Esophagus squamous epithelium (tissue), 5 donors: ENCODE measurements around the gene TARP.

Experiments
- DNase-seq: peaks from one replicate; lab custom pipeline; 2025; lab: John Stamatoyannopoulos, UW
- H3K27ac ChIP-seq, 4 donors: fragments of 200-600 bp; sonication (generic); one replicate each; pipeline ENCODE4 v1.5.1; 2016 to 2019; ENCODE audit warnings: mild to moderate bottlenecking in 1 of 4
- H3K27me3 ChIP-seq, 4 donors: fragments of 200-600 bp; sonication (generic); 1 replicate in 3 of 4; 2 replicates in 1 of 4; pipeline versions ENCODE4 v1.5.1 to v1.6.0; 2017 to 2021; ENCODE audit warnings: antibody characterized with exemption in 1 of 4
- H3K36me3 ChIP-seq, 3 donors: fragments of 200-600 bp; sonication (generic); one replicate each; pipeline ENCODE4 v1.5.1; 2016 to 2019
- H3K4me1 ChIP-seq, 3 donors: fragments of 200-600 bp; sonication (generic); one replicate each; pipeline ENCODE4 v1.5.1; 2017 to 2019
- H3K4me3 ChIP-seq, 4 donors: fragments of 200-600 bp; sonication (generic); 1 replicate in 3 of 4; 2 replicates in 1 of 4; pipeline ENCODE4 v1.5.1; 2016 to 2019; ENCODE audit warnings: mild to moderate bottlenecking in 2 of 4, moderate library complexity in 1 of 4
- H3K9me3 ChIP-seq, 3 donors: fragments of 200-600 bp; sonication (generic); one replicate each; pipeline ENCODE4 v1.5.1; 2016 to 2019
- CTCF ChIP-seq, 6 experiments: fragments of 450-650 bp in 4 of 6; fragments of 200-600 bp in 2 of 6; sonication (generic) in 2 of 6; IDR thresholded peaks; one replicate each; pipeline ENCODE4 v1.5.1; 2016 to 2019; ENCODE audit warnings: antibody characterized with exemption in 6 of 6, mild to moderate bottlenecking in 4 of 6, moderate library complexity in 4 of 6
- POLR2A ChIP-seq, 4 donors: fragments of 450-650 bp; IDR thresholded peaks; one replicate each; pipeline ENCODE4 v1.6.1; 2017; ENCODE audit warnings: antibody characterized with exemption in 4 of 4, mild to moderate bottlenecking in 4 of 4, moderate library complexity in 3 of 4
- WGBS, 2 donors: methylation state at CpG; one replicate each; pipeline ENCODE4 v1.1.5; 2018; 5-methylcytosine and 5-hydroxymethylcytosine counted together
- intact Hi-C: fragments of 100-400 bp; cut with DNase I; formaldehyde crosslinking; loops from one replicate; pipeline ENCODE4 v1.15.0; 2022
- donor health status: DM: yes; HTN: yes; CAD: no.

Gene TARP

DNA sequence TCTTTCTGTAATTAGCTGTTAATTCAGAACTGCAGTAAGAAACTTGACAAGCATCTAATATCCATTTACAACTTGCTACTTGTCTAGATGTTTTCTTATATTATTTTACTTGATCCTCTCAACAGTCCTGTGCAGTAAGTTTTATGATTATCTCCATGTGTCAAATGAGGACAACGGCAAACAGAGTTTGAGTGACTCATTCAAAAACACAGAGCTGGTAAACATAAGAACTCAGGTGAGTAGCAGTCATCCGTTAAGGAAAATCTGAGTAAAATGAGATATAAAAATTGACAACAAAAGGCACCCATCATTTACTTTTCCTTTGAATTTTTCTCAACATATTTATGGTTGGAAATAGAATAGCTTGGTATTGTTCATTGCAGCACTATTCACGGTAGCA lies 19.0 kb upstream of the TARP start:
- no peak for TF ChIP-seq CTCF (IDR thresholded peaks at IDR 0.05)
- TF ChIP-seq POLR2A (IDR thresholded peaks at IDR 0.05) = no peak

DNA sequence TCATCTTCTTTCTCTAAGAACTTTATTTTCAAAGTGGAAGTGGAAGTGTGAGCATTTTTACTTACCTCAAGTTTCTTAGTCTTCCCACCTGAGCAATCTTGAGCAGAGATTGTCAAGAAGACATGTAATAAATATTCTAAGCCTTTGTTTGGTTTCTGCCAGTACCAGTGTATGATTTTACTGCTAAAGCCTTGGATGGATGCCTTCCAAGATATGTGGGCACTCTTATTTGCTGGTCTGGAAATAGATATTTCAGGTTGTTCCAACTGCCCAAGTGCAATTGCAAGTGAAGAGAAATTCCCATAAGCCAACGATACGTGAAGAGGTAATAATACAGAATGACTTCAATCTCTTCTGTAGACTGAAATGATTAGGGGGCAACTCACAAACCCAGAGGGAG lies 18.2 kb upstream of the TARP start:
- Histone ChIP-seq H3K27me3 (no peaks in the 10 kb centered on the region), H3K4me1 (no peaks in the 10 kb centered on the region), H3K4me3 (no peak overlapping the region), H3K36me3 (no peaks in the 10 kb centered on the region), H3K27ac (no peak overlapping the region), H3K9me3 (no peaks in the 10 kb centered on the region)
- 92 to 100% methylated on average over 2 of the region's 2 CpGs for WGBS, 2 donors
- DNase-seq = no peak
- intact Hi-C loops = no loop called here
- TF ChIP-seq POLR2A (IDR thresholded peaks at IDR 0.05) (no peak), CTCF (IDR thresholded peaks at IDR 0.05) (no peak)

More for the DNA sequence above, 19.0 kb upstream of the TARP start:
- Histone ChIP-seq H3K27me3 (no peaks in the 10 kb centered on the region), H3K4me1 (no peaks in the 10 kb centered on the region), H3K4me3 (no peak overlapping the region), H3K36me3 (no peaks in the 10 kb centered on the region), H3K27ac (no peak overlapping the region), H3K9me3 (no peaks in the 10 kb centered on the region)
- DNase-seq = no peak
- 64 to 70% methylated on average over 3 of the region's 3 CpGs for WGBS, 2 donors
- intact Hi-C loops = no loop called here

DNA sequence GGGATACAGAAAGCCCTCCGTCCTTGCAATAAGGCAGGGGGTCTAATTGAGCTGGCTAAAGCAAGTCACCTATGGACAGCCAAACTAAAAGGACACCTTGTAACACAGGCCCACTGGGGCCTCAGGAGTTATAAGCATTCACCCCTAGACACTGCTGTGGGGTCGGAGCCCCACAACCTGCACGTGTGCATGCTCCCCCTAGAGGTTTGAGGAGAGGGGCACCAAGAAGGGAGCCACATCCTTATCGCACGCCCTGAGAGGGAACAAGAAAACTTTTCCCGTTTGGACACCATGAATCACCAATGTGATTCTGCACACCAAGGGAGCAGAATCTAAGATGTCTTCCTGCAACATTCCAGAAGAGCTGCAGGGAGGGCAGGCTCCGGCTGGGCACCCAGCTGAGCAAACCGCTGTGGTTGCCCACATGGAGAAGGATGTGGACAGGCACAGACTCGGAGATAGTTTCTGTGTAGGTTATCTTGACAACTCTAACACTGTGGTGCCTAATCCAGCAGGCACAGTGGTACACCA lies 17.7 kb upstream of the TARP start:
- no peak overlapping the region for H3K4me3 ChIP-seq
- WGBS, 2 donors = 71 to 86% methylated on average over 7 to 8 of the region's 9 CpGs

GRCh38 chr7:38284553-38284952 lies 11.1 kb upstream of the TARP start:
- 56 to 60% methylated on average over 6 of the region's 8 CpGs for WGBS, 2 donors
- no peaks in the 10 kb centered on the region for H3K36me3 ChIP-seq
- DNase-seq = no peak
- no peaks in the 10 kb centered on the region for H3K27me3 ChIP-seq
- no peak overlapping the region for H3K27ac ChIP-seq
- H3K4me1 ChIP-seq = no peaks in the 10 kb centered on the region
- intact Hi-C loops = no loop called here
- H3K4me3 ChIP-seq = no peak overlapping the region
- TF ChIP-seq POLR2A (IDR thresholded peaks at IDR 0.05) = no peak
- no peaks in the 10 kb centered on the region for H3K9me3 ChIP-seq

More for the DNA sequence above, 17.7 kb upstream of the TARP start:
- no peaks in the 10 kb centered on the region for H3K9me3 ChIP-seq
- intact Hi-C loops = no loop called here
- no peaks in the 10 kb centered on the region for H3K27me3 ChIP-seq
- H3K36me3 ChIP-seq = no peaks in the 10 kb centered on the region
- no peaks in the 10 kb centered on the region for H3K4me1 ChIP-seq
- TF ChIP-seq CTCF (IDR thresholded peaks at IDR 0.05) (no peak), POLR2A (IDR thresholded peaks at IDR 0.05) (no peak)
- no peak overlapping the region for H3K27ac ChIP-seq
- no peak for DNase-seq

GRCh38 chr7:38283809-38284208 lies 10.4 kb upstream of the TARP start:
- 60% methylated on average over 1 of the region's 1 CpG; no CpG with 5 or more reads in 1 of the 2 donors for WGBS, 2 donors
- Histone ChIP-seq H3K9me3 (no peaks in the 10 kb centered on the region), H3K27me3 (no peaks in the 10 kb centered on the region), H3K27ac (no peak overlapping the region), H3K36me3 (no peaks in the 10 kb centered on the region), H3K4me1 (no peaks in the 10 kb centered on the region), H3K4me3 (no peak overlapping the region)
- DNase-seq = no peak
- TF ChIP-seq POLR2A (IDR thresholded peaks at IDR 0.05) = no peak
- no peak for TF ChIP-seq CTCF (IDR thresholded peaks at IDR 0.05)
- intact Hi-C loops = no loop called here

- Histone ChIP-seq H3K4me3 (no peak overlapping the region), H3K27ac (no peak overlapping the region), H3K9me3 (no peaks in the 10 kb centered on the region), H3K27me3 (no peaks in the 10 kb centered on the region), H3K4me1 (no peaks in the 10 kb centered on the region), H3K36me3 (no peaks in the 10 kb centered on the region)
- 52 to 55% methylated on average over 4 of the region's 4 CpGs for WGBS, 2 donors
- TF ChIP-seq POLR2A (IDR thresholded peaks at IDR 0.05) (no peak), CTCF (IDR thresholded peaks at IDR 0.05) (no peak)
- intact Hi-C loops = no loop called here
- DNase-seq = no peak
Measured at GRCh38 chr7:38283107-38283506, 9.7 kb upstream of the TARP start.
